WTC11 (cell line): Measurements from ENCODE around the gene CPSF3. TPM values are rescaled to one million over a fixed set of nuclear protein-coding genes. Genes with fewer than 3 reads are reported as not detected.

Experiments used
- ATAC-seq: fragments of 200-7000 bp; cut with Tn5 transposase; 2 replicates; pipeline ENCODE4 v1.10.0; 2021; ENCODE audit warnings: mild to moderate bottlenecking, moderate library complexity
- CTCF ChIA-PET: fragments of 300-600 bp; sonication (Branson Sonifier 250); formaldehyde crosslinking; loops from one replicate; lab custom pipeline; 2021; ENCODE audit warnings: antibody characterized with exemption; lab: Charles Lee
- POLR2A ChIA-PET: fragments of 350-600 bp; sonication (Branson Sonifier 250); formaldehyde crosslinking; loops from one replicate; lab custom pipeline; 2021; ENCODE audit warnings: antibody characterized with exemption; lab: Charles Lee
- DNase-seq: peaks from one replicate; pipeline ENCODE4 v3.0.0; 2021; ENCODE audit warnings: low spot score
- H3K27ac Mint-ChIP-seq: 2 replicates; pipeline ENCODE4 v1.8.0; 2021; ENCODE audit warnings: mixed read lengths
- H3K27me3 Mint-ChIP-seq: 2 replicates; pipeline ENCODE4 v1.8.0; 2021; ENCODE audit warnings: low read depth, mild to moderate bottlenecking, moderate library complexity, mixed read lengths
- H3K36me3 Mint-ChIP-seq: 2 replicates; pipeline ENCODE4 v1.8.0; 2021; ENCODE audit warnings: mixed read lengths
- H3K4me1 Mint-ChIP-seq: 2 replicates; pipeline ENCODE4 v1.8.0; 2022; ENCODE audit warnings: mixed read lengths
- H3K4me3 Mint-ChIP-seq: 2 replicates; pipeline ENCODE4 v1.8.0; 2021; ENCODE audit warnings: mild to moderate bottlenecking, moderate library complexity, mixed read lengths
- H3K9me3 Mint-ChIP-seq: 2 replicates; pipeline ENCODE4 v1.8.0; 2021; ENCODE audit warnings: mixed read lengths
- CBFB ChIP-seq: sonication (generic); formaldehyde crosslinking; IDR thresholded peaks from 2 replicates; pipeline ENCODE4 v1.8.1; 2022; ENCODE audit warnings: mild to moderate bottlenecking, low read depth, missing genetic modification reagents
- CREB1 ChIP-seq: sonication (generic); formaldehyde crosslinking; IDR thresholded peaks from 2 replicates; pipeline ENCODE4 v1.8.0; 2023; ENCODE audit warnings: mild to moderate bottlenecking, missing genetic modification reagents
- EMX1 ChIP-seq: fragments of 250-450 bp; sonication (Bioruptor Pico); IDR thresholded peaks from 2 replicates; pipeline ENCODE4 v1.8.0; 2021; ENCODE audit warnings: mild to moderate bottlenecking
- FOXJ3 ChIP-seq: sonication (generic); formaldehyde crosslinking; IDR thresholded peaks from 2 replicates; pipeline ENCODE4 v1.9.0; 2021; ENCODE audit warnings: missing genetic modification reagents, mild to moderate bottlenecking, borderline replicate concordance
- GRHL2 ChIP-seq: fragments of 250-450 bp; sonication (Bioruptor Pico); IDR thresholded peaks from 2 replicates; pipeline ENCODE4 v1.8.0; 2022; ENCODE audit warnings: mild to moderate bottlenecking, moderate library complexity; ENCODE audit not compliant: insufficient replicate concordance, severe bottlenecking
- GTF2I ChIP-seq: fragments of 250-450 bp; sonication (Bioruptor Pico); conservative IDR thresholded peaks from 2 replicates; pipeline ENCODE4 v1.4.0; 2021; ENCODE audit warnings: mild to moderate bottlenecking
- MYBL2 ChIP-seq: sonication (generic); formaldehyde crosslinking; IDR thresholded peaks from 2 replicates; pipeline ENCODE4 v1.8.1; 2023; ENCODE audit warnings: mild to moderate bottlenecking, moderate library complexity, missing genetic modification reagents
- NR3C1 ChIP-seq: sonication (generic); formaldehyde crosslinking; conservative IDR thresholded peaks from 2 replicates; pipeline ENCODE4 v1.8.1; 2023; ENCODE audit warnings: low read depth, mild to moderate bottlenecking, missing genetic modification reagents
- RELA ChIP-seq: sonication (generic); formaldehyde crosslinking; IDR thresholded peaks from 2 replicates; pipeline ENCODE4 v1.8.1; 2022; ENCODE audit warnings: missing genetic modification reagents, mild to moderate bottlenecking, borderline replicate concordance
- SMAD4 ChIP-seq: sonication (generic); formaldehyde crosslinking; IDR thresholded peaks from 2 replicates; pipeline ENCODE4 v1.8.0; 2022; ENCODE audit warnings: mild to moderate bottlenecking, missing genetic modification reagents
- SOX15 ChIP-seq: fragments of 250-450 bp; sonication (Bioruptor Pico); IDR thresholded peaks from 2 replicates; pipeline ENCODE4 v1.9.0; 2021; ENCODE audit warnings: mild to moderate bottlenecking
- TEAD4 ChIP-seq: sonication (generic); formaldehyde crosslinking; IDR thresholded peaks from 2 replicates; pipeline ENCODE4 v1.8.0; 2022; ENCODE audit warnings: mild to moderate bottlenecking, missing genetic modification reagents
- TP53 ChIP-seq: sonication (generic); formaldehyde crosslinking; IDR thresholded peaks from 2 replicates; pipeline ENCODE4 v1.8.1; 2023; ENCODE audit warnings: mild to moderate bottlenecking, missing genetic modification reagents
- ZBTB21 ChIP-seq: sonication (generic); formaldehyde crosslinking; IDR thresholded peaks from 2 replicates; pipeline ENCODE4 v1.8.1; 2023; ENCODE audit warnings: mild to moderate bottlenecking, missing genetic modification reagents, borderline replicate concordance
- ZNF121 ChIP-seq: sonication (generic); formaldehyde crosslinking; IDR thresholded peaks from 2 replicates; pipeline ENCODE4 v1.8.0; 2023; ENCODE audit warnings: missing genetic modification reagents
- ZNF671 ChIP-seq: fragments of 250-450 bp; sonication (Bioruptor Pico); IDR thresholded peaks from 2 replicates; pipeline ENCODE4 v1.8.0; 2021; ENCODE audit warnings: mild to moderate bottlenecking
- total RNA-seq: library from RNA; stranded (reverse); gene quantifications from 3 replicates; pipeline ENCODE4 v1.2.3, GENCODE V29; 2021
- TF ChIP-seq, protein P1 (sequence below): sonication (generic); formaldehyde crosslinking; IDR thresholded peaks from 2 replicates; pipeline ENCODE4 v1.8.0; 2023; ENCODE audit warnings: missing genetic modification reagents, mild to moderate bottlenecking, borderline replicate concordance
- TF ChIP-seq, protein P2 (sequence below): fragments of 250-450 bp; sonication (Bioruptor Pico); IDR thresholded peaks from 2 replicates; pipeline ENCODE4 v1.9.0; 2021; ENCODE audit warnings: moderate library complexity, mild to moderate bottlenecking, inconsistent platforms, borderline replicate concordance
- TF ChIP-seq, protein P3 (sequence below): sonication (generic); formaldehyde crosslinking; IDR thresholded peaks from 2 replicates; pipeline ENCODE4 v1.8.0; 2022; ENCODE audit warnings: missing genetic modification reagents
- TF ChIP-seq, protein P4 (sequence below): fragments of 250-450 bp; sonication (Bioruptor Pico); conservative IDR thresholded peaks from 2 replicates; pipeline ENCODE4 v1.9.0; 2021; ENCODE audit warnings: mild to moderate bottlenecking

Gene CPSF3
- total RNA-seq, 1 experiment from 2014 or later: 88.4 TPM

DNA sequence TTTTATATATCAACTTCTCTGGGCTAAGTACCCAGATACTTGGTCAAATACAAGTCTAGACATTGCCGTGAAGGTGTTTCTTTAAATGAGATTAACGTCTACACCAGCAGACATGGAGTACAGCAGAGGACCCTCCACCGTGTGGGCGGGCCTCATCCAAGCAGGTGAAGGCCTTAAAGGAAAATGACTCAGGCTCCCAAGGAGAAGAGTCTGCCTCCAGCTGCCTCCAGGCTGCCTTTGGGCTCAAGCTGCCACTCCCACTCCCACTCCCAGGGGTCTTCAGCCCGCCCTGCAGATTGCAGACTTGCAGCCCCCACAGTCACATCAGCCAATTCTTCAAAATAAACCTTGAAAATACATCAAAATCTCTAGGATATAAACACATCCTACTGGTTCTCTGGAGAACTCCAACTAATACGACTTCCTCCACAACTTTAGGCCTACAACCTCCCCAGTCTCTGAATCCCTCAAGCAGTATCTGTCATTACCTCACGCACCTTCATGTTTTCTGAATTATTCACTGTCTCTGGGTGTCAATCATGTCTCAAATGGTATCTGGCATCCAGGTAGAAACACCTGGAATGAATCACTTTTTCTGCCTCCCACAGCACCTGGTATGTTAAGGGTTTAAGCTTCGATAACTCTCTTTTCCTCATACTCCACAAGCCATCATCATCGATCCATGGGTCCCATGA, 7.0 kb upstream of the CPSF3 start (continued):
- TF ChIP-seq, protein P1, sequence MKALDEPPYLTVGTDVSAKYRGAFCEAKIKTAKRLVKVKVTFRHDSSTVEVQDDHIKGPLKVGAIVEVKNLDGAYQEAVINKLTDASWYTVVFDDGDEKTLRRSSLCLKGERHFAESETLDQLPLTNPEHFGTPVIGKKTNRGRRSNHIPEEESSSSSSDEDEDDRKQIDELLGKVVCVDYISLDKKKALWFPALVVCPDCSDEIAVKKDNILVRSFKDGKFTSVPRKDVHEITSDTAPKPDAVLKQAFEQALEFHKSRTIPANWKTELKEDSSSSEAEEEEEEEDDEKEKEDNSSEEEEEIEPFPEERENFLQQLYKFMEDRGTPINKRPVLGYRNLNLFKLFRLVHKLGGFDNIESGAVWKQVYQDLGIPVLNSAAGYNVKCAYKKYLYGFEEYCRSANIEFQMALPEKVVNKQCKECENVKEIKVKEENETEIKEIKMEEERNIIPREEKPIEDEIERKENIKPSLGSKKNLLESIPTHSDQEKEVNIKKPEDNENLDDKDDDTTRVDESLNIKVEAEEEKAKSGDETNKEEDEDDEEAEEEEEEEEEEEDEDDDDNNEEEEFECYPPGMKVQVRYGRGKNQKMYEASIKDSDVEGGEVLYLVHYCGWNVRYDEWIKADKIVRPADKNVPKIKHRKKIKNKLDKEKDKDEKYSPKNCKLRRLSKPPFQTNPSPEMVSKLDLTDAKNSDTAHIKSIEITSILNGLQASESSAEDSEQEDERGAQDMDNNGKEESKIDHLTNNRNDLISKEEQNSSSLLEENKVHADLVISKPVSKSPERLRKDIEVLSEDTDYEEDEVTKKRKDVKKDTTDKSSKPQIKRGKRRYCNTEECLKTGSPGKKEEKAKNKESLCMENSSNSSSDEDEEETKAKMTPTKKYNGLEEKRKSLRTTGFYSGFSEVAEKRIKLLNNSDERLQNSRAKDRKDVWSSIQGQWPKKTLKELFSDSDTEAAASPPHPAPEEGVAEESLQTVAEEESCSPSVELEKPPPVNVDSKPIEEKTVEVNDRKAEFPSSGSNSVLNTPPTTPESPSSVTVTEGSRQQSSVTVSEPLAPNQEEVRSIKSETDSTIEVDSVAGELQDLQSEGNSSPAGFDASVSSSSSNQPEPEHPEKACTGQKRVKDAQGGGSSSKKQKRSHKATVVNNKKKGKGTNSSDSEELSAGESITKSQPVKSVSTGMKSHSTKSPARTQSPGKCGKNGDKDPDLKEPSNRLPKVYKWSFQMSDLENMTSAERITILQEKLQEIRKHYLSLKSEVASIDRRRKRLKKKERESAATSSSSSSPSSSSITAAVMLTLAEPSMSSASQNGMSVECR (CRISPR knock-in tag): no peak
- no peak for TF ChIP-seq TP53 (CRISPR knock-in tag)
- no peak for TF ChIP-seq RELA (CRISPR knock-in tag)
- TF ChIP-seq GRHL2 (CRISPR knock-in tag): no peak
- TF ChIP-seq, all 79 proteins: peak for 0

DNA sequence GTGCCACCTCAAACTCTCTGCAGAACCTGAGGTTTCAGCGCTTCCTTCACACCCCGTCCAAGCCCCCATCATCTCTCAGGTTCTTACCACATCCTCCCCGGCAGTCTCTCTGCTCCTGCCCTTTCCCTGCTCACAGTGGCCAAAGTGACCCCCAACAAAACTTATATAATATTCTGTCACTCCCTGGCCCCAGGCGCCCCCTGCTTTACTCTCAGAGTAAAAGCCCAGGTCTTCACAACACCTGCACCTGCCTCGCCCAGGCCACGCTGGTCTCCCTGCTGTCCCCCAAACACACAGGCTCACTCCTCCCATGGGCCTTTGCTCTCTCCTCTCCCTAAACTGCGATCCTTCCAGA, 6.5 kb upstream of the CPSF3 start:
- peaks cover 4% of the 10 kb centered on the region for H3K36me3 Mint-ChIP-seq
- ChIA-PET POLR2A (no interaction called here), CTCF (interaction anchor here (1.3 kb wide), 1 partner anchor 277 kb away, joined by 3 read pairs; no protein-coding TSS in a partner anchor)
- no peaks in the 10 kb centered on the region for H3K9me3 Mint-ChIP-seq
- H3K4me1 Mint-ChIP-seq: peaks cover 4% of the 10 kb centered on the region
- ATAC-seq (peak; percentile 80), DNase-seq (peak; percentile 30)
- peaks cover 4% of the 10 kb centered on the region; the same call in 1 of the 2 replicates for H3K27me3 Mint-ChIP-seq
- H3K4me3 Mint-ChIP-seq: no peak overlapping the region
- TF ChIP-seq GTF2I (CRISPR knock-in tag): no peak
- H3K27ac Mint-ChIP-seq: peak overlapping the region; percentile 69

DNA sequence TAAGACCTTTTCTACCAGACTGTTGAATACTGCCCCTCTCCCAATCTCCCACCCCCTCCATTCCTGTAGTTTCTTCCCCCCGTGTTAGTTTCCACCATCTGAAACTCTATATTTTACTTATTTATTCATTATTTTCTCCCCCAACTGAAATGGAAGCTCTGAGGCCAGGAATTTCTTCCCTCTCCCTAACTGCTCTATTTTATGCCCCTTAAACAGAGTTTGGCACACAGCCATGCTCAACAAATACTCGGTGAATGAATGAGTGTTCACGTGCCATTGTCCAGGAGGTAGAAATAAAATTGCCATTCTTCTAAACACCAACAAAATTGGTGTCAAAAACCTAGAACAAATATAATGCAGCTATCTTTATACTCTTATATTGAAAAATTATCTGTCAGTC, 5.7 kb upstream of the CPSF3 start:
- Mint-ChIP-seq H3K9me3 (no peaks in the 10 kb centered on the region), H3K4me1 (peaks cover 9% of the 10 kb centered on the region), H3K27ac (no peak overlapping the region), H3K4me3 (no peak overlapping the region), H3K27me3 (peaks cover 11% of the 10 kb centered on the region; the same call in 1 of the 2 replicates), H3K36me3 (no peaks in the 10 kb centered on the region; the same call in 1 of the 2 replicates)
- TF ChIP-seq CBFB (CRISPR knock-in tag) (no peak), TEAD4 (CRISPR knock-in tag) (no peak), NR3C1 (CRISPR knock-in tag) (no peak), ZBTB21 (CRISPR knock-in tag) (no peak), FOXJ3 (CRISPR knock-in tag) (no peak), CREB1 (no peak), SMAD4 (CRISPR knock-in tag) (no peak), EMX1 (CRISPR knock-in tag) (no peak), MYBL2 (no peak), ZNF121 (CRISPR knock-in tag) (no peak), SOX15 (CRISPR knock-in tag) (no peak), ZNF671 (no peak)
- TF ChIP-seq, protein P2, sequence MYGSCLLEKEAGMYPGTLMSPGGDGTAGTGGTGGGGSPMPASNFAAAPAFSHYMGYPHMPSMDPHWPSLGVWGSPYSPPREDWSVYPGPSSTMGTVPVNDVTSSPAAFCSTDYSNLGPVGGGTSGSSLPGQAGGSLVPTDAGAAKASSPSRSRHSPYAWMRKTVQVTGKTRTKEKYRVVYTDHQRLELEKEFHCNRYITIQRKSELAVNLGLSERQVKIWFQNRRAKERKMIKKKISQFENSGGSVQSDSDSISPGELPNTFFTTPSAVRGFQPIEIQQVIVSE (CRISPR knock-in tag): no peak
- TF ChIP-seq, protein P3, sequence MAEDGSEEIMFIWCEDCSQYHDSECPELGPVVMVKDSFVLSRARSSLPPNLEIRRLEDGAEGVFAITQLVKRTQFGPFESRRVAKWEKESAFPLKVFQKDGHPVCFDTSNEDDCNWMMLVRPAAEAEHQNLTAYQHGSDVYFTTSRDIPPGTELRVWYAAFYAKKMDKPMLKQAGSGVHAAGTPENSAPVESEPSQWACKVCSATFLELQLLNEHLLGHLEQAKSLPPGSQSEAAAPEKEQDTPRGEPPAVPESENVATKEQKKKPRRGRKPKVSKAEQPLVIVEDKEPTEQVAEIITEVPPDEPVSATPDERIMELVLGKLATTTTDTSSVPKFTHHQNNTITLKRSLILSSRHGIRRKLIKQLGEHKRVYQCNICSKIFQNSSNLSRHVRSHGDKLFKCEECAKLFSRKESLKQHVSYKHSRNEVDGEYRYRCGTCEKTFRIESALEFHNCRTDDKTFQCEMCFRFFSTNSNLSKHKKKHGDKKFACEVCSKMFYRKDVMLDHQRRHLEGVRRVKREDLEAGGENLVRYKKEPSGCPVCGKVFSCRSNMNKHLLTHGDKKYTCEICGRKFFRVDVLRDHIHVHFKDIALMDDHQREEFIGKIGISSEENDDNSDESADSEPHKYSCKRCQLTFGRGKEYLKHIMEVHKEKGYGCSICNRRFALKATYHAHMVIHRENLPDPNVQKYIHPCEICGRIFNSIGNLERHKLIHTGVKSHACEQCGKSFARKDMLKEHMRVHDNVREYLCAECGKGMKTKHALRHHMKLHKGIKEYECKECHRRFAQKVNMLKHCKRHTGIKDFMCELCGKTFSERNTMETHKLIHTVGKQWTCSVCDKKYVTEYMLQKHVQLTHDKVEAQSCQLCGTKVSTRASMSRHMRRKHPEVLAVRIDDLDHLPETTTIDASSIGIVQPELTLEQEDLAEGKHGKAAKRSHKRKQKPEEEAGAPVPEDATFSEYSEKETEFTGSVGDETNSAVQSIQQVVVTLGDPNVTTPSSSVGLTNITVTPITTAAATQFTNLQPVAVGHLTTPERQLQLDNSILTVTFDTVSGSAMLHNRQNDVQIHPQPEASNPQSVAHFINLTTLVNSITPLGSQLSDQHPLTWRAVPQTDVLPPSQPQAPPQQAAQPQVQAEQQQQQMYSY (CRISPR knock-in tag): no peak
- TF ChIP-seq, protein P4, sequence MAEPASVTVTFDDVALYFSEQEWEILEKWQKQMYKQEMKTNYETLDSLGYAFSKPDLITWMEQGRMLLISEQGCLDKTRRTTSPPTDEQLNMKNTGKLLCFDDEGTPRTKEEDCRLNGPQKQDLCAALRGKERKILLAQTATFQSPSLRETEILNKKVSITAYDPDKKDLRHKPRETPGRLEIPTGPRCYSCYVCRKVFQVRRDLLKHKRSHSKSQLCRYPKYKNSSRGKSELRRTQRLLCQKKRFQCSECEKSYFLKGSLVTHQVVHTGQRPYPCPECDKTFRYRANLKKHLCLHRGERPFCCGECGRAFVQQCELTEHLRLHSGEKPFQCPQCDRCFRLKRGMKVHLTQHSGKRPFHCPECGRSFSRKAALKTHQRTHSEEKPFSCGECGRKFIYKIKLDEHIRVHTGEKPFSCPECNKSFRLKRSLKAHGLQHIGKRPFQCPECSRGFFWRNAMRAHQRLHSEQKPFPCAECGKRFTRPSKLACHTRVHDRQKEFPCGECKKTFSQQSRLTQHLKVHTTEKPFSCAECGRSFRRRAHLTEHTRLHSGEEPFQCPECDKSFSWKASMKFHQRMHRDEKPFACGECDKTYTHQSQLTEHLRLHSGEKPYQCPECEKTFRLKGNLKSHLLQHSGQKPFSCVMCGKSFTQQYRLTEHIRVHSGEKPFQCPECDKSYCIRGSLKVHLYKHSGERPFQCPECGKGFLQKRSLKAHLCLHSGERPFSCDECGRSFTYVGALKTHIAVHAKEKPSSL (CRISPR knock-in tag): no peak
- no peak for ATAC-seq
- ChIA-PET POLR2A (interaction anchor here (0.6 kb wide), 1 partner anchor 16 kb away, joined by 3 read pairs; no protein-coding TSS in a partner anchor), CTCF (interaction anchor here (1.3 kb wide), 1 partner anchor 278 kb away, joined by 3 read pairs; no protein-coding TSS in a partner anchor)
- DNase-seq: no peak
